IMR-90 (cell line): ENCODE measurements around the gene CAT. TPM values are rescaled to one million over a fixed set of nuclear protein-coding genes. Genes with fewer than 3 reads are reported as not detected.

Experiments used
- ATAC-seq: fragments of 200-7000 bp; cut with Tn5 transposase; 2 replicates; pipeline ENCODE4 v1.9.1; 2020; ENCODE audit warnings: low read depth, mild to moderate bottlenecking, moderate library complexity
- BruUV-seq: library from RNA; stranded (reverse); fragments of 400-500 nt; replicated peaks from 2 replicates; lab custom pipeline; 2021; lab: Mats Ljungman, UMichigan
- CTCF ChIA-PET: fragments of 300-600 bp; formaldehyde crosslinking; extraction: SDS; loops from one replicate; lab custom pipeline; 2021; ENCODE audit warnings: antibody characterized with exemption; lab: Yijun Ruan, JAX
- POLR2A ChIA-PET: fragments of 300-600 bp; sonication (Branson Sonifier 250); formaldehyde crosslinking; loops from one replicate; lab custom pipeline; 2022; ENCODE audit warnings: antibody characterized with exemption; ENCODE audit not compliant: unreplicated experiment; lab: Charles Lee
- DNase-seq: peaks from one replicate; pipeline ENCODE4 v3.0.0; 2013
- H2AFZ ChIP-seq: replicated peaks from 2 replicates; pipeline ENCODE3; 2013; ENCODE audit warnings: low read length, mild to moderate bottlenecking; ENCODE audit not compliant: poor library complexity
- H2AK5ac ChIP-seq: 2 replicates; pipeline ENCODE4 v1.6.1; 2013; ENCODE audit warnings: low read depth, low read length, inconsistent platforms
- H2AK9ac ChIP-seq: replicated peaks from 2 replicates; pipeline ENCODE3; 2013; ENCODE audit warnings: mild to moderate bottlenecking, low read depth, low read length, moderate library complexity; ENCODE audit not compliant: poor library complexity
- H2BK120ac ChIP-seq: 2 replicates; pipeline ENCODE4 v1.6.1; 2013; ENCODE audit warnings: low read depth, low read length, inconsistent platforms
- H2BK15ac ChIP-seq: 3 replicates; pipeline ENCODE4 v1.6.1; 2013; ENCODE audit warnings: low read depth, low read length, inconsistent platforms
- H2BK20ac ChIP-seq: 2 replicates; pipeline ENCODE4 v1.6.1; 2013; ENCODE audit warnings: low read depth, mild to moderate bottlenecking, inconsistent platforms, low read length, moderate library complexity
- H2BK5ac ChIP-seq: 2 replicates; pipeline ENCODE4 v1.6.1; 2013; ENCODE audit warnings: mild to moderate bottlenecking, low read depth, low read length, inconsistent platforms; ENCODE audit not compliant: poor library complexity, severe bottlenecking
- H3K14ac ChIP-seq: replicated peaks from 2 replicates; pipeline ENCODE4 v1.6.1; 2013; ENCODE audit warnings: low read depth, low read length, inconsistent platforms
- H3K18ac ChIP-seq: 2 replicates; pipeline ENCODE4 v1.6.1; 2013; ENCODE audit warnings: low read depth, low read length, control low read depth
- H3K23ac ChIP-seq: 2 replicates; pipeline ENCODE4 v1.6.1; 2013; ENCODE audit warnings: low read depth, low read length, inconsistent platforms
- H3K27ac ChIP-seq: 2 replicates; pipeline ENCODE4 v1.5.1; 2013; ENCODE audit warnings: mild to moderate bottlenecking, control low read depth, low read length; ENCODE audit not compliant: insufficient read depth
- H3K27me3 ChIP-seq: 2 replicates; pipeline ENCODE4 v1.6.1; 2013; ENCODE audit warnings: low read length; ENCODE audit not compliant: control insufficient read depth, insufficient read depth
- H3K36me3 ChIP-seq: 2 replicates; pipeline ENCODE4 v1.6.1; 2013; ENCODE audit warnings: low read length, mixed read lengths; ENCODE audit not compliant: control insufficient read depth, insufficient read depth
- H3K4ac ChIP-seq: 2 replicates; pipeline ENCODE4 v1.6.1; 2013; ENCODE audit warnings: low read depth, low read length, inconsistent platforms
- H3K4me1 ChIP-seq: 2 replicates; pipeline ENCODE4 v1.6.1; 2013; ENCODE audit warnings: low read length, mixed read lengths; ENCODE audit not compliant: control insufficient read depth, insufficient read depth
- H3K4me2 ChIP-seq: 2 replicates; pipeline ENCODE4 v1.6.1; 2013; ENCODE audit warnings: low read depth, mild to moderate bottlenecking, control low read depth, low read length, moderate library complexity
- H3K4me3 ChIP-seq: 2 replicates; pipeline ENCODE4 v1.5.1; 2013; ENCODE audit warnings: low read depth, mild to moderate bottlenecking, control low read depth, low read length, moderate library complexity; ENCODE audit not compliant: insufficient read depth
- H3K56ac ChIP-seq: 2 replicates; pipeline ENCODE4 v1.6.1; 2013; ENCODE audit warnings: low read length, inconsistent platforms; ENCODE audit not compliant: insufficient read depth; ENCODE audit errors: extremely low read depth
- H3K79me1 ChIP-seq, 2 experiments: 2 replicates each; pipeline ENCODE4 v1.6.1; 2013; ENCODE audit warnings: low read length in 2 of 2, inconsistent platforms in 1 of 2, low read depth in 1 of 2
- H3K9ac ChIP-seq: 2 replicates; pipeline ENCODE4 v1.6.1; 2013; ENCODE audit warnings: low read depth, low read length, control low read depth
- H3K9me1 ChIP-seq: 2 replicates; pipeline ENCODE4 v1.6.1; 2013; ENCODE audit warnings: low read length, inconsistent platforms; ENCODE audit not compliant: insufficient read depth
- H3K9me3 ChIP-seq: 2 replicates; pipeline ENCODE4 v1.6.1; 2013; ENCODE audit warnings: low read length; ENCODE audit not compliant: control insufficient read depth, insufficient read depth
- H4K20me1 ChIP-seq: 2 replicates; pipeline ENCODE4 v1.6.1; 2013; ENCODE audit warnings: low read length, inconsistent platforms; ENCODE audit not compliant: insufficient read depth
- H4K5ac ChIP-seq: 2 replicates; pipeline ENCODE4 v1.6.1; 2013; ENCODE audit warnings: mild to moderate bottlenecking, low read depth, low read length, control low read depth
- H4K8ac ChIP-seq, 2 experiments: 2 replicates each; pipeline ENCODE4 v1.6.1; 2013; ENCODE audit warnings: low read depth in 2 of 2, low read length in 2 of 2, control low read depth in 1 of 2, inconsistent platforms in 1 of 2
- H4K91ac ChIP-seq: 2 replicates; pipeline ENCODE4 v1.6.1; 2013; ENCODE audit warnings: low read depth, low read length, inconsistent platforms; ENCODE audit not compliant: insufficient read depth
- BHLHE40 ChIP-seq: fragments of 150-350 bp; IDR thresholded peaks from 2 replicates; pipeline ENCODE4 v1.6.1; 2016; ENCODE audit warnings: mild to moderate bottlenecking, low read depth, low read length
- CEBPB ChIP-seq: IDR thresholded peaks from 2 replicates; pipeline ENCODE4 v1.6.1; 2012; ENCODE audit warnings: low read depth, low read length, improper control_type of control experiment
- FOS ChIP-seq: fragments of 150-350 bp; IDR thresholded peaks from 2 replicates; pipeline ENCODE4 v1.6.1; 2016; ENCODE audit warnings: low read depth, low read length
- MAZ ChIP-seq: IDR thresholded peaks from 2 replicates; pipeline ENCODE4 v1.6.1; 2012; ENCODE audit warnings: low read depth, mild to moderate bottlenecking, low read length, improper control_type of control experiment, moderate library complexity, borderline replicate concordance
- MXI1 ChIP-seq: IDR thresholded peaks from 2 replicates; pipeline ENCODE4 v1.6.1; 2012; ENCODE audit warnings: low read depth, mild to moderate bottlenecking, low read length, moderate library complexity, borderline replicate concordance
- RCOR1 ChIP-seq: IDR thresholded peaks from 2 replicates; pipeline ENCODE4 v1.6.1; 2012; ENCODE audit warnings: mild to moderate bottlenecking, low read length, improper control_type of control experiment; ENCODE audit not compliant: insufficient replicate concordance
- WGBS, 2 experiments: methylation state at CpG; one replicate each; pipeline versions ENCODE4 v1.1.5 to v1.1.7; 2013; ENCODE audit warnings: missing lambda C conversion rate in 2 of 2; ENCODE audit not compliant: insufficient read length in 1 of 2; ENCODE audit errors: extremely low coverage in 2 of 2; 5-methylcytosine and 5-hydroxymethylcytosine counted together
- dilution Hi-C: fragments of 300-500 bp; cut with HindIII; formaldehyde crosslinking; loops from one replicate; pipeline ENCODE4 v1.14.3; 2018; ENCODE audit warnings: low sequenced_read_pairs; ENCODE audit not compliant: unreplicated experiment
- in situ Hi-C: fragments of 300-500 bp; cut with MboI; formaldehyde crosslinking; loops from 3 replicates; pipeline ENCODE4 v1.14.3; 2019; ENCODE audit warnings: low sequenced_read_pairs, inconsistent platforms, mixed read lengths
- intact Hi-C: fragments of 100-400 bp; cut with micrococcal nuclease; formaldehyde crosslinking; loops from 2 replicates; pipeline ENCODE4 v1.10.0; 2022
- polyA plus RNA-seq, 3 experiments: library from polyadenylated mRNA; depleted of rRNA; stranded (reverse); fragments of >200 nt; gene quantifications; 2 replicates each; pipeline ENCODE4 v1.2.3, GENCODE V29; 2012; ENCODE audit warnings: low replicate concordance in 1 of 3
- total RNA-seq: library from RNA; depleted of rRNA; stranded (reverse); fragments of >200 nt; gene quantifications from 2 replicates; pipeline ENCODE4 v1.2.3, GENCODE V29; 2012
- TF ChIP-seq, protein P1 (sequence below): fragments of 150-350 bp; IDR thresholded peaks from 2 replicates; pipeline ENCODE4 v1.6.1; 2017; ENCODE audit warnings: mild to moderate bottlenecking, antibody characterized with exemption, low read length, low read depth
- TF ChIP-seq, protein P2 (sequence below): fragments of 150-350 bp; IDR thresholded peaks from 2 replicates; pipeline ENCODE4 v1.6.1; 2016; ENCODE audit warnings: low read depth, mild to moderate bottlenecking, low read length, moderate library complexity, borderline replicate concordance

Gene CAT
- total and polyA plus RNA-seq, 2 of the 4 experiments (the other 2 are of a cell fraction) = 52.5 to 80.5 TPM

DNA sequence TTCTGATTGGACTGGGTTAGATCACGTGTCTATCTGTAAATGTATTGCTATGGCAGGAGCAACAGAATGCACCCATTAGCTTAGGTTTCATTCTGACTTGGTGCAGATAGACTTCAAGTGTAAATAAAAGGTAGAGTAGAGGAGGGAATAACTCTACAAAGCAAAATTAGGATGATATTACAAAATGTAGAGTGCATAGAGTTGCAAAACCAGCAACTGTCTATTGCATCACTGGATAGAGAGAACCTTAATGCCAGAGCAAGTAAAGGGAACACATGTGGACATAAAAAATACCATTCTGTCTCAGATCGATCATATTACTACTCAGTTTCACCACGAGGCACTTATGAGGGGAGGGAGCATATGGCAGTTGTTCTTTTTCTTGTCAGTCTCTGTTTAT lies 22.0 kb upstream of the CAT start:
- no peak overlapping the region for H3K9ac ChIP-seq
- no peak for TF ChIP-seq MAZ
- TF ChIP-seq, protein P1, sequence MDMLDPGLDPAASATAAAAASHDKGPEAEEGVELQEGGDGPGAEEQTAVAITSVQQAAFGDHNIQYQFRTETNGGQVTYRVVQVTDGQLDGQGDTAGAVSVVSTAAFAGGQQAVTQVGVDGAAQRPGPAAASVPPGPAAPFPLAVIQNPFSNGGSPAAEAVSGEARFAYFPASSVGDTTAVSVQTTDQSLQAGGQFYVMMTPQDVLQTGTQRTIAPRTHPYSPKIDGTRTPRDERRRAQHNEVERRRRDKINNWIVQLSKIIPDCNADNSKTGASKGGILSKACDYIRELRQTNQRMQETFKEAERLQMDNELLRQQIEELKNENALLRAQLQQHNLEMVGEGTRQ = no peak
- no peak for TF ChIP-seq FOS
- TF ChIP-seq BHLHE40 = no peak
- no peak for TF ChIP-seq MXI1
- TF ChIP-seq, protein P2, sequence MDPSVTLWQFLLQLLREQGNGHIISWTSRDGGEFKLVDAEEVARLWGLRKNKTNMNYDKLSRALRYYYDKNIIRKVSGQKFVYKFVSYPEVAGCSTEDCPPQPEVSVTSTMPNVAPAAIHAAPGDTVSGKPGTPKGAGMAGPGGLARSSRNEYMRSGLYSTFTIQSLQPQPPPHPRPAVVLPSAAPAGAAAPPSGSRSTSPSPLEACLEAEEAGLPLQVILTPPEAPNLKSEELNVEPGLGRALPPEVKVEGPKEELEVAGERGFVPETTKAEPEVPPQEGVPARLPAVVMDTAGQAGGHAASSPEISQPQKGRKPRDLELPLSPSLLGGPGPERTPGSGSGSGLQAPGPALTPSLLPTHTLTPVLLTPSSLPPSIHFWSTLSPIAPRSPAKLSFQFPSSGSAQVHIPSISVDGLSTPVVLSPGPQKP = no peak
- TF ChIP-seq RCOR1 = no peak
- TF ChIP-seq CEBPB = peak; percentile 61
- H2AK5ac ChIP-seq = no peak overlapping the region
- no peak overlapping the region for H4K91ac ChIP-seq
- H2BK5ac ChIP-seq = no peak overlapping the region
- BruUV-seq = no TSS peak
- dilution Hi-C loops = no loop called here
- 86% methylated on average over 1 of the region's 3 CpGs; no CpG with 5 or more reads in 1 of the 2 experiments for WGBS, 2 experiments
- no peak overlapping the region for H2BK20ac ChIP-seq
- no peak overlapping the region for H3K4ac ChIP-seq
- H2AFZ ChIP-seq = no peak overlapping the region
- no peak overlapping the region for H2AK9ac ChIP-seq
- no peak for ATAC-seq
- no peaks in the 10 kb centered on the region for H3K36me3 ChIP-seq
- H4K5ac ChIP-seq = no peak overlapping the region
- intact Hi-C loops = no loop called here
- no peaks in the 10 kb centered on the region for H3K9me1 ChIP-seq
- no peak for DNase-seq
- no peaks in the 10 kb centered on the region for H3K4me1 ChIP-seq
- in situ Hi-C loops = no loop called here
- peaks cover 10% of the 10 kb centered on the region for H3K27me3 ChIP-seq
- H3K18ac ChIP-seq = no peak overlapping the region
- H2BK120ac ChIP-seq = no peak overlapping the region
- no peaks in the 10 kb centered on the region for H3K79me1 ChIP-seq
- no peak overlapping the region for H3K4me3 ChIP-seq
- no peak overlapping the region for H2BK15ac ChIP-seq
- H3K56ac ChIP-seq = no peak overlapping the region
- H4K20me1 ChIP-seq = no peaks in the 10 kb centered on the region
- ChIA-PET POLR2A (no interaction called here), CTCF (interaction anchor here (1.1 to 1.4 kb wide), 2 partner anchors 12 to 19 kb away, joined by 3 to 4 read pairs; no protein-coding TSS in a partner anchor)
- H3K4me2 ChIP-seq = no peak overlapping the region
- no peak overlapping the region for H3K23ac ChIP-seq
- H3K14ac ChIP-seq = no peak overlapping the region
- H3K27ac ChIP-seq = no peak overlapping the region
- H3K9me3 ChIP-seq = peaks cover 12% of the 10 kb centered on the region
- H4K8ac ChIP-seq = no peak overlapping the region
